SJCRH30 (cell line): ENCODE results near the gene CSDE1. TPM values are rescaled to one million over a fixed set of nuclear protein-coding genes. Genes with fewer than 3 reads are reported as not detected.
A peak's percentile ranks its signal among the peaks of the same experiment; 100 is the strongest.

Experiments used
- DNase-seq, 2 experiments: peaks; one replicate each; pipeline ENCODE4 v3.0.0-alpha.2; 2015 to 2020
- H3K27ac ChIP-seq: fragments of 250-450 bp; sonication (Bioruptor Pico); 2 replicates; pipeline ENCODE4 v1.5.1; 2020; ENCODE audit warnings: mild to moderate bottlenecking, moderate library complexity
- H3K27me3 ChIP-seq: fragments of 250-450 bp; sonication (Bioruptor Pico); 2 replicates; pipeline ENCODE4 v1.5.1; 2020; ENCODE audit warnings: mild to moderate bottlenecking, moderate library complexity
- H3K36me3 ChIP-seq: fragments of 250-450 bp; sonication (Bioruptor Pico); 2 replicates; pipeline ENCODE4 v1.5.1; 2020; ENCODE audit warnings: mild to moderate bottlenecking, moderate library complexity
- H3K4me1 ChIP-seq: fragments of 250-450 bp; sonication (Bioruptor Pico); 2 replicates; pipeline ENCODE4 v1.5.1; 2020; ENCODE audit warnings: mild to moderate bottlenecking, moderate library complexity
- H3K4me3 ChIP-seq: fragments of 250-450 bp; sonication (Bioruptor Pico); 2 replicates; pipeline ENCODE4 v1.5.1; 2020; ENCODE audit warnings: mild to moderate bottlenecking, moderate library complexity
- H3K9me3 ChIP-seq: fragments of 250-450 bp; sonication (Bioruptor Pico); replicated peaks from 2 replicates; pipeline ENCODE4 v1.5.1; 2020; ENCODE audit warnings: mild to moderate bottlenecking, moderate library complexity
- total RNA-seq: library from RNA; depleted of rRNA; stranded (reverse); fragments of >200 nt; shearing (Covaris generic); gene quantifications from 2 replicates; pipeline ENCODE4 v1.2.3, GENCODE V29; 2014

CSDE1 gene
- total RNA-seq, 1 experiment from 2014 or later: 704 TPM

DNA sequence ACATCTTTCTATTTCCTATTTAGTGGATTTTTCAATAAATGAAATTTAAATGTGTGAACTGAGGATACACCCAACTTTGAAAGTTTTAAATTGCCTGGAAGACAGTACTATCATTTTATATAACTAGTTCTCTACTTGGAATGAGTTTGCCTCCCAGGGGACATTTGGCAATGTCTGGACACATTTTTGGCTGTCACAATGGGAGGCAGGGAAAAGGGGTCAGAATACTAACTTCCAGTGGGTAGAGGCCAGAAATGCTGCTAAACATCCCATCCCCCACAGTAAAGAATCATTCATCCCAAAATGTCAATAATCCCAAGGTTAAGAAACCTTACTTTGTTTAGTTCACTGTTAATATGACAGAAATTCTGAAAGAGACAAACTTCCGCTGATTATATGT lies 28.0 kb downstream of the CSDE1 start:
- Histone ChIP-seq H3K9me3 (no peaks in the 10 kb centered on the region), H3K27ac (no peak overlapping the region), H3K4me3 (no peak overlapping the region), H3K4me1 (no peaks in the 10 kb centered on the region), H3K36me3 (peaks cover 97% of the 10 kb centered on the region), H3K27me3 (no peaks in the 10 kb centered on the region)
- DNase-seq: no peak

DNA sequence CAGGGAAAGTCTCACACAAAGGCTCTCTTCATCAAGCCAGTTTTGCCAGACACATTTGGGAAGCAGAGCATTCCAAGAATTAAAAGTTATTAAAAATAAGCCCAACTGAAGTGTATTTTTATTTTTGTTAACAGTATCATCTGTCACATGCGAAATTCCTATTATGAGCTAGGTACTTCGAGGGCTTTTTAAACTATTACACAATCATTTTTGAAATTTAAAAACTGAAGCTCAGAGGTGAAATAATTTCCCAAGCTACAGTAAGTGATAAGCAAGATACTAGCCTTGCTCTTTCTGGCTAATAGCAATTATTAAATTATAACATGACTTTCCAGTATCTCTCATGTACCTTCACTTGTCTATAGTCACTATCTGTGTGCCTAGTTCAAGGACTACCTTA lies 29.2 kb downstream of the CSDE1 start:
- Histone ChIP-seq H3K4me1 (no peaks in the 10 kb centered on the region), H3K36me3 (peaks cover 97% of the 10 kb centered on the region), H3K27me3 (no peaks in the 10 kb centered on the region), H3K4me3 (no peak overlapping the region), H3K27ac (no peak overlapping the region), H3K9me3 (no peaks in the 10 kb centered on the region)
- no peak for DNase-seq

- Histone ChIP-seq H3K4me3 (no peak overlapping the region), H3K4me1 (no peaks in the 10 kb centered on the region), H3K36me3 (peaks cover 97% of the 10 kb centered on the region), H3K27ac (no peak overlapping the region), H3K27me3 (no peaks in the 10 kb centered on the region), H3K9me3 (no peaks in the 10 kb centered on the region)
- DNase-seq: no peak
Observed at GRCh38 chr1:114725230-114725629, 32.6 kb downstream of the CSDE1 start.

- Histone ChIP-seq H3K4me1 (no peaks in the 10 kb centered on the region), H3K4me3 (no peak overlapping the region), H3K27me3 (no peaks in the 10 kb centered on the region), H3K27ac (no peak overlapping the region), H3K9me3 (no peaks in the 10 kb centered on the region), H3K36me3 (peaks cover 98% of the 10 kb centered on the region)
- no peak for DNase-seq
Observed at GRCh38 chr1:114723915-114724314, 33.9 kb downstream of the CSDE1 start.

- no peak for DNase-seq
- Histone ChIP-seq H3K4me3 (no peak overlapping the region), H3K27me3 (no peaks in the 10 kb centered on the region), H3K4me1 (no peaks in the 10 kb centered on the region), H3K36me3 (peaks cover 98% of the 10 kb centered on the region), H3K9me3 (no peaks in the 10 kb centered on the region), H3K27ac (no peak overlapping the region)
Observed at GRCh38 chr1:114723457-114723856, 34.3 kb downstream of the CSDE1 start.

GRCh38 chr1:114720492-114720891 lies 37.3 kb downstream of the CSDE1 start:
- Histone ChIP-seq H3K27me3 (no peaks in the 10 kb centered on the region), H3K9me3 (no peaks in the 10 kb centered on the region), H3K36me3 (peaks cover 92% of the 10 kb centered on the region), H3K4me1 (peaks cover 4% of the 10 kb centered on the region; the same call in 1 of the 2 replicates), H3K4me3 (no peak overlapping the region), H3K27ac (no peak overlapping the region)
- no peak for DNase-seq

- H3K4me3 ChIP-seq: no peak overlapping the region
- no peaks in the 10 kb centered on the region for H3K27me3 ChIP-seq
- no peaks in the 10 kb centered on the region for H3K9me3 ChIP-seq
- peaks cover 91% of the 10 kb centered on the region for H3K36me3 ChIP-seq
- no peak overlapping the region for H3K27ac ChIP-seq
- no peak for DNase-seq
- H3K4me1 ChIP-seq: peaks cover 6% of the 10 kb centered on the region; the same call in 1 of the 2 replicates
Observed at GRCh38 chr1:114719424-114719787, 38.4 kb downstream of the CSDE1 start.

- Histone ChIP-seq H3K4me1 (peaks cover 6% of the 10 kb centered on the region; the same call in 1 of the 2 replicates), H3K27ac (no peak overlapping the region)
- no peak for DNase-seq
Observed at GRCh38 chr1:114718661-114719423, 38.9 kb downstream of the CSDE1 start.

GRCh38 chr1:114716304-114717170 lies 41.2 kb downstream of the CSDE1 start, which contains the start of gene NRAS:
Gene NRAS, minus strand, starts transcription at chr1:114716771. Its CDS starts 611 bp downstream, at chr1:114716160.
- Histone ChIP-seq H3K27ac (peak within 1 kb of the TSS; percentile 81), H3K4me3 (peak within 1 kb of the TSS; percentile 90), H3K36me3 (peaks cover 86% of the 10 kb centered on the region), H3K27me3 (no peaks in the 10 kb centered on the region), H3K4me1 (peaks cover 6% of the 10 kb centered on the region; the same call in 1 of the 2 replicates), H3K9me3 (no peaks in the 10 kb centered on the region)
- DNase-seq: peak; percentile 93 to 94

More at GRCh38 chr1:114718661-114719423, 38.9 kb downstream of the CSDE1 start:
- Histone ChIP-seq H3K9me3 (no peaks in the 10 kb centered on the region), H3K4me3 (no peak overlapping the region), H3K36me3 (peaks cover 90% of the 10 kb centered on the region), H3K27me3 (no peaks in the 10 kb centered on the region)

GRCh38 chr1:114715952-114716303 lies 41.9 kb downstream of the CSDE1 start:
- Histone ChIP-seq H3K27me3 (no peaks in the 10 kb centered on the region), H3K4me3 (peak overlapping the region; percentile 90), H3K9me3 (no peaks in the 10 kb centered on the region), H3K36me3 (peaks cover 80% of the 10 kb centered on the region), H3K27ac (peak overlapping the region; percentile 81), H3K4me1 (peaks cover 6% of the 10 kb centered on the region; the same call in 1 of the 2 replicates)
- no peak for DNase-seq

- H3K4me3 ChIP-seq: no peak overlapping the region
- no peak overlapping the region for H3K27ac ChIP-seq
- H3K4me1 ChIP-seq: peaks cover 6% of the 10 kb centered on the region; the same call in 1 of the 2 replicates
- no peak for DNase-seq
- no peaks in the 10 kb centered on the region for H3K27me3 ChIP-seq
- H3K9me3 ChIP-seq: no peaks in the 10 kb centered on the region
- peaks cover 75% of the 10 kb centered on the region for H3K36me3 ChIP-seq
Observed at GRCh38 chr1:114712977-114713376, 44.8 kb downstream of the CSDE1 start.

DNA sequence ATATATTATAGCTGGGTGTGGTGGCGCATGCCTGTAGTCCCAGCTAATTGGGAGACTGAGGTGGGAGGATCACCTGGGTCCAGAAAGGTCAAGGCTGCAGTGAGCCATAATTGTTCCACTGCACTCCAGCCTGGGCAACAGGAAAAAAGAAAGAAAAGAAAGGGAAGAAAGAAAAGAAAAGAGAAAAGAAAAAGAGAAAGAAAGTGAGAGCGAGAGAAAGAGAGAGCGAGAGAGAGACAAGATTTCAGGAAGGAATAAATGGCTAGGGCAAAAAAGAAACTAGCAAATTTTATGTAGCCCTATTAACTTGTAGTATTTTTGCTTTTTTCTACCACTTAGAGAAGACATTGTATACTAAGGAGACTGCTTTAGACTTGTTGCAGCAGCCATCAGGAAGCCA lies 47.4 kb downstream of the CSDE1 start:
- Histone ChIP-seq H3K4me1 (0 out of 2 replicates have a peak, but pooled peaks cover 2% of the 10 kb centered on the region), H3K27ac (no peak overlapping the region), H3K4me3 (no peak overlapping the region), H3K36me3 (peaks cover 81% of the 10 kb centered on the region), H3K9me3 (no peaks in the 10 kb centered on the region), H3K27me3 (no peaks in the 10 kb centered on the region)
- DNase-seq: no peak

- Histone ChIP-seq H3K36me3 (peaks cover 58% of the 10 kb centered on the region), H3K27ac (no peak overlapping the region), H3K4me3 (no peak overlapping the region), H3K27me3 (no peaks in the 10 kb centered on the region), H3K9me3 (no peaks in the 10 kb centered on the region), H3K4me1 (no peaks in the 10 kb centered on the region)
- no peak for DNase-seq
Observed at GRCh38 chr1:114707604-114708003, 50.2 kb downstream of the CSDE1 start.

GRCh38 chr1:114703242-114703641 lies 54.5 kb downstream of the CSDE1 start:
- Histone ChIP-seq H3K27ac (no peak overlapping the region), H3K9me3 (no peaks in the 10 kb centered on the region), H3K4me1 (no peaks in the 10 kb centered on the region), H3K27me3 (no peaks in the 10 kb centered on the region), H3K36me3 (peaks cover 26% of the 10 kb centered on the region), H3K4me3 (no peak overlapping the region)
- peak in 1 of 2 experiments; percentile 15 for DNase-seq

DNA sequence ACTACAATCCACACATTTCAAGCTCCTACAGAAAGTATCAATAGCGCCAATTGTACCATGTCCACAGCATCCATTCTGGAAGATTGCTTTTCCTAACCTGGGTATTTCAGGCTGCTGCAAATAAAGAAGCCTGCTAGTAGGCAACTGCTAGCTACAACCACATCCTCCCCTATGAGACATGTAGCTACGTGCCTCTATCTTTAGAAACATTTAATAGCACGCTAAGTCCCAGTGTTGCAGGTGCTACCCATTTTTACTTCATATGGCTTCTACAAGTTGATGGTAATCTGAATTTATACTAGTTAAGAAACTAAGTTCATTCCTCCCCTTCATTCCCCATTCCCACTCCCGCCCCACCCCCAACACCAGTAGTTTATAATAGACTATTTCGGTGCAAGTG lies 55.0 kb downstream of the CSDE1 start:
- H3K36me3 ChIP-seq: peaks cover 21% of the 10 kb centered on the region
- H3K27me3 ChIP-seq: no peaks in the 10 kb centered on the region
- H3K4me1 ChIP-seq: no peaks in the 10 kb centered on the region
- no peak overlapping the region for H3K27ac ChIP-seq
- no peak for DNase-seq
- no peak overlapping the region for H3K4me3 ChIP-seq
- no peaks in the 10 kb centered on the region for H3K9me3 ChIP-seq
